HFF-Myc (cell line): ENCODE measurements around the gene JAK2.

Experiments used
- DNase-seq: peaks from one replicate; pipeline ENCODE4 v3.0.0-alpha.2; 2011; ENCODE audit warnings: low read depth; ENCODE audit errors: extremely low read depth
- H3K4me3 ChIP-seq: replicated peaks from 2 replicates; pipeline ENCODE4 v1.5.1; 2011; ENCODE audit warnings: low read depth, mild to moderate bottlenecking, control low read depth, low read length
- TF ChIP-seq, protein P1 (sequence below): IDR thresholded peaks from 2 replicates; pipeline ENCODE4 v1.5.1; 2012; ENCODE audit warnings: mild to moderate bottlenecking, low read depth, low read length, control low read depth; ENCODE audit errors: missing control alignments

JAK2 gene

DNA sequence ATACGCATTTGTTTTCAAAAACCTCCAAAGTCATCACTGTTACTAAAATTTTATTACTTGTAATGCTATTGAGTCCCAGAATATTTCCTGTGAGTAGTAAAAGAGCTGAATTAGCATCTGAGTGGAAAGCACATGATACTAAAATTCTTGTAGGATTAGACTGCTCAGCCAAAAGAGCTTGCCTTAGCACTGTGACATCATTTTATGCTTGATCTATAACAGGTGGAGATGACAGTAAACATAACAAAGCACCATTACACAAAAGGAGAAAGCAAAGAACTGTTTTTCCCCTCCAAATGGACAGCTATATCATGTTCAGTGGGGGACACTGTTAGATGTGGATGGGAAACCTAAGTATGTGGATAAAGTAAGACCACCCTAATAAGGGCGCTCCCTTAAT is 5.8 kb upstream of the JAK2 start:
- no peak overlapping the region for H3K4me3 ChIP-seq
- TF ChIP-seq, protein P1, sequence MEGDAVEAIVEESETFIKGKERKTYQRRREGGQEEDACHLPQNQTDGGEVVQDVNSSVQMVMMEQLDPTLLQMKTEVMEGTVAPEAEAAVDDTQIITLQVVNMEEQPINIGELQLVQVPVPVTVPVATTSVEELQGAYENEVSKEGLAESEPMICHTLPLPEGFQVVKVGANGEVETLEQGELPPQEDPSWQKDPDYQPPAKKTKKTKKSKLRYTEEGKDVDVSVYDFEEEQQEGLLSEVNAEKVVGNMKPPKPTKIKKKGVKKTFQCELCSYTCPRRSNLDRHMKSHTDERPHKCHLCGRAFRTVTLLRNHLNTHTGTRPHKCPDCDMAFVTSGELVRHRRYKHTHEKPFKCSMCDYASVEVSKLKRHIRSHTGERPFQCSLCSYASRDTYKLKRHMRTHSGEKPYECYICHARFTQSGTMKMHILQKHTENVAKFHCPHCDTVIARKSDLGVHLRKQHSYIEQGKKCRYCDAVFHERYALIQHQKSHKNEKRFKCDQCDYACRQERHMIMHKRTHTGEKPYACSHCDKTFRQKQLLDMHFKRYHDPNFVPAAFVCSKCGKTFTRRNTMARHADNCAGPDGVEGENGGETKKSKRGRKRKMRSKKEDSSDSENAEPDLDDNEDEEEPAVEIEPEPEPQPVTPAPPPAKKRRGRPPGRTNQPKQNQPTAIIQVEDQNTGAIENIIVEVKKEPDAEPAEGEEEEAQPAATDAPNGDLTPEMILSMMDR = no peak
- DNase-seq = no peak

DNA sequence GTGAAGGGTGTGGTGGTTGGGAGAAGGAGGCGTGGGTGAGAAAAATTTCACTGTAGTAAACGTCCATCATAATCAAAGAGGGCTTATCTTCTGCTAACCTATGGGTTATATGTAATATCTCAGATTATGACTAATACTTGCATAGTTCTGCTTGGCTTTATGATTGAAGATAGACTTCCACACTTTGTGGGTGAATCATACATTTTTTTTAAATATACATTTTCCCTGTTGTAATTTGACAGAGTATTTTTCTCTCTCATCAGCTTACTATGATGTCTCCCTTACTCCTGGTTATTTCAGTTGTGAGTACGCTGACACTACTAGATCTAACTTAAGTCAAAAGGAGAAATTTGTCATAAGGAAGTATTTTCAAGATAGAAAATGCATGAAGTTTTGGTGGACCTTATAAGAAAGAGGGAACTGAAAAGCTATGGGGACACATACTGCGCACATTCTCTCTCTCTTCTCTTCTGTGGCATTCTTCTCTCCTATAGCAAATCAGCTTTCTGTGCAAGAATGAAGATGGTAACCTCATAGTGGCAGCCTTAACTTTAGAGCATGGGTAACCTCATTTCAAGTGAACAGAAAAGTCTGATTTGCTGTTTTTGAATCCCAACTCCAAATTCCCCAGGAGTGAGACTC is 4.9 kb upstream of the JAK2 start:
- no peak overlapping the region for H3K4me3 ChIP-seq
- DNase-seq = no peak
- TF ChIP-seq, protein P1 = no peak

DNA sequence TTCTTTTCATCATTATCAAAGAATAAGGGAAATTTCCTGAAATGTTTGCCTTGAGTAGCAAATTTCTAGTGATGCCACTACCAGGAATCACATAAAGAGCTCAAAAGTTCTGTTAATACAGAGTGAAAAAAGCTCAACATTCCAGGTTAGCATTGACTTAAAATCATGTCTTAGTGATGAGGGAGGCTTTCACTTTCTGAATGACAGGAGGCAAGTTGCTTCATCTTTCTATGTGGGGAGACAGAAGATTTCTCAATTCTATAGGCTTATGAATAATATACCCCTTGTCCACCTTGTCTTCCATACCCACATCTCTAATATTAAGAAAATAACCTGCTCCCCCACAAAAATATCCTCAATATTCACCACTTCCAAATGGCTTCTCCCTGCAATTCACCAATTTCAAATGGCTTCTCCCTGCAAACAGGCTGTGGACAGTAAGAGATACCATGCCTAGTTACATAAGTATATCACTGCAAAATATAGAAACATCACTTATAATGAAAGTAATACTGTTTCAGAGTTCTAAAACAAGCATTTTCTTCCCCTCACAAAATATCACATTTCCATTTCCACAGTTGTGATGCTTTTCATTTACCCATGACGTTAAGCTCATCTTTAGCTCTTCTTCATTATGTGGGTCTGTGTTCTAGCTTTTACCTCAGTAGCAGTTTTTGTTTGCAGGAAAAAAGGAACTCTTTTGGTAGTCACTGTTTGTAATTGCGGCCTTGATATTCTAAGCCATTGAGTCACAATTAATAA is 2.2 kb upstream of the JAK2 start:
- no peak for DNase-seq
- H3K4me3 ChIP-seq = no peak overlapping the region
- TF ChIP-seq, protein P1 = no peak

DNA sequence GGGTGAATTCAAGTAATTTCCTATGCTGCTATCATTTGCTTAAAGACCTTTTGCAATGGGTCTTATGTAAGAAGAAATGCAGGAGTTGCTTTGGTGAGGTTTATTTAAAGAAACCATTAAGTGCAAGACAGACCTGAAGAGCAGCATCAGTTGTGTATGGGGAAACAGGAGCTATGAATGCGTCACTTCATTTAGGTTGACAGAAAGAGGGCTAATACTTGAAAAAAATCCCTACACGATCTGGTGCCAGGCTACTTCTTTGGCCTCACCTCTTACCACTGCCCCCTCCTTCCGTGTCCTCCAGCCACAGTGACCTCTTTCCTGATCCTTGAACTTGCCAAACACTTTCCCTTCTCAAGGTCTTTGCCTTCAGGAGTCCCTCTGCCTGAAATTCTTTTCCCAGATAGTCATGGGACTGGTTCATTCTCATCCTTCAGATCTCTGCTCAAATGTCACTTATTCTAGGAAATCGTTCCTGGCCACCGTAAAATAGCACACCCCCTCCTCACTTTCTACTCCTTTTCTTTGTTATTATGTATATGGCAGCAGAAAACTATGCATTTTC is 1.4 kb upstream of the JAK2 start:
- peak overlapping the region; percentile 59 for H3K4me3 ChIP-seq
- DNase-seq = no peak
- TF ChIP-seq, protein P1 = no peak

DNA sequence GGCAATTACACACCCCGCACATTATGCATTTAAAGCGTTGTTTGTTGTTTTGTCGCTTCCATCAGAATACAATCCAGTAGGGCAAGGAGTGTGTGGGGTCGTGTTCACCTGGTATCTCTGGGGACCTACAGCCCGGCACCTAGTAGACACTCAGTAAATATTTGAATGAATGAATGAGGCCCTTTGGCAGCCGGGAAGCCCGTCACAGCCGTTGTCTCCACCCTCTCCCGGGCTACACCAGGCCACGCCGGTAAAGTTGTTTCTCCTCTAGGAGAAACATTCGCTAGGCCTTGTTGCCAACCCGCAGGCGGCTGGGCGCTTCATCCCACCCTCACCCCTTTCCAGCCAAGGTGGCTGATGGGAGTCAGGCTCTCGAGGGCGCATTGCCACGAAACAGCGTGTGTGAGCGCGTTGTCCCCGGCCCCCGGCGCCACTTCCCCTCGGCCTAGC is 876 bp upstream of the JAK2 start:
- TF ChIP-seq, protein P1 = no peak
- DNase-seq = no peak
- peak overlapping the region; percentile 59 for H3K4me3 ChIP-seq

DNA sequence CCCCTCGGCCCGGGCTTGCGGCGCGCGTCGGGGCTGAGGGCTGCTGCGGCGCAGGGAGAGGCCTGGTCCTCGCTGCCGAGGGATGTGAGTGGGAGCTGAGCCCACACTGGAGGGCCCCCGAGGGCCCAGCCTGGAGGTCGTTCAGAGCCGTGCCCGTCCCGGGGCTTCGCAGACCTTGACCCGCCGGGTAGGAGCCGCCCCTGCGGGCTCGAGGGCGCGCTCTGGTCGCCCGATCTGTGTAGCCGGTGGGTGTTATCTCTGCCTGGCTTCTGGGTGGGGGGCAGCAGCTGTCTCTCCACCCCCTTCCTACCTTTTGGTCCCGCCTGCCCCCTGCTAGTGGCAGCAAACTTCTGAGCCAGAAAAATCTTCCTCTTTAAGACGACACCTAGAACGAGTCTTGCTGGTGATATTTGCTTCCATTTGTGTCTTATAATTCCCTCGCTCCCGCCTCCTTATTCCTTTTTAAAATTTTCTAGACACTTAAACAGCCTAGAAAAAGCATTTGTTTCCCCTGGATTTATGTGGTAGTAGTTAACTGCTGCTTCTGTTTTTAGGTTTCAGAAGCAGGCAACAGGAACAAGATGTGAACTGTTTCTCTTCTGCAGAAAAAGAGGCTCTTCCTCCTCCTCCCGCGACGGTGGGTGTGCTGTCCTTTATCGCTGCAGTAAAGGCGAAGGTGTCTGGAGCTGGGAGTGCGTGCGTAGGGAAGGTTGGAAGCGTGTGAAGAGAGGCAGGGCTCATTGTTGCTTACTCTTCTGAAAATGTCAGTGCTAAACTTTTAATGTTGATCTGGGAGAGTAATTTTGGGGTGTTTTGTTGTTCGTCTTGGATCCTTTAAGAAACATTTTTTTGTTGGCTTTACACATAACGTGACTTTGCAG is 554 bp downstream of the JAK2 start:
- DNase-seq = no peak
- TF ChIP-seq, protein P1 = no peak
- peak overlapping the region; percentile 59 for H3K4me3 ChIP-seq
